Panc1 (cell line): ENCODE data around the gene TRERF1. TPM values are rescaled to one million over a fixed set of nuclear protein-coding genes. Genes with fewer than 3 reads are reported as not detected.

Experiments
- ATAC-seq: fragments of 200-7000 bp; cut with Tn5 transposase; 2 replicates; pipeline ENCODE4 v1.9.1; 2020; ENCODE audit warnings: mild to moderate bottlenecking, moderate library complexity
- BruUV-seq: library from RNA; stranded (reverse); fragments of 400-500 nt; replicated peaks from 2 replicates; lab custom pipeline; 2021; lab: Mats Ljungman, UMichigan
- CTCF ChIA-PET: fragments of 300-600 bp; sonication (Branson Sonifier 250); formaldehyde crosslinking; loops from one replicate; lab custom pipeline; 2022; ENCODE audit warnings: antibody characterized with exemption; lab: Charles Lee
- POLR2A ChIA-PET: fragments of 300-600 bp; sonication (Branson Sonifier 250); formaldehyde crosslinking; loops from one replicate; lab custom pipeline; 2022; ENCODE audit warnings: antibody characterized with exemption; lab: Charles Lee
- DNase-seq: peaks from one replicate; pipeline ENCODE4 v3.0.0-alpha.2; 2010; ENCODE audit warnings: low read depth, low spot score
- H3K27ac ChIP-seq: 2 replicates; pipeline ENCODE4 v1.5.1; 2011; ENCODE audit warnings: mild to moderate bottlenecking, low read length, inconsistent platforms
- H3K27me3 ChIP-seq: fragments of 200-500 bp; sonication (Bioruptor generic); 2 replicates; pipeline ENCODE4 v1.6.0; 2014; ENCODE audit warnings: low read length, inconsistent platforms; ENCODE audit not compliant: control insufficient read depth, insufficient read depth
- H3K36me3 ChIP-seq: fragments of 200-500 bp; sonication (Bioruptor generic); 2 replicates; pipeline ENCODE4 v1.5.1; 2014; ENCODE audit warnings: inconsistent platforms, mild to moderate bottlenecking, low read length, moderate library complexity; ENCODE audit not compliant: control insufficient read depth, insufficient read depth
- H3K4me1 ChIP-seq: 2 replicates; pipeline ENCODE4 v1.5.1; 2011; ENCODE audit warnings: inconsistent platforms, mild to moderate bottlenecking, low read length, moderate library complexity; ENCODE audit not compliant: control insufficient read depth, insufficient read depth
- H3K4me3 ChIP-seq, 2 experiments: 2 replicates each; pipeline ENCODE4 v1.5.1; 2011 to 2012; ENCODE audit warnings: low read depth in 2 of 2, low read length in 2 of 2, mild to moderate bottlenecking in 2 of 2, inconsistent platforms in 1 of 2, moderate library complexity in 1 of 2
- H3K9me3 ChIP-seq: fragments of 200-500 bp; sonication (Bioruptor generic); 2 replicates; pipeline ENCODE4 v1.5.1; 2014; ENCODE audit warnings: low read depth, mild to moderate bottlenecking, inconsistent platforms, low read length, moderate library complexity; ENCODE audit not compliant: control insufficient read depth, insufficient read depth
- POLR2AphosphoS5 ChIP-seq: IDR thresholded peaks from 2 replicates; pipeline ENCODE4 v1.6.1; 2012; ENCODE audit warnings: mild to moderate bottlenecking, low read depth, low read length, moderate library complexity
- REST ChIP-seq, 2 experiments: IDR thresholded peaks; 2 replicates each; pipeline ENCODE4 v1.6.1; 2011 to 2012; ENCODE audit warnings: low read depth in 2 of 2, control low read depth in 1 of 2, low read length in 1 of 2, mild to moderate bottlenecking in 1 of 2, moderate library complexity in 1 of 2; ENCODE audit not compliant: insufficient read depth in 1 of 2
- SIN3A ChIP-seq: IDR thresholded peaks from 2 replicates; pipeline ENCODE4 v1.6.1; 2012; ENCODE audit warnings: low read depth, mild to moderate bottlenecking, low read length, moderate library complexity, borderline replicate concordance; ENCODE audit not compliant: insufficient read depth
- TCF7L2 ChIP-seq: IDR thresholded peaks from 2 replicates; pipeline ENCODE4 v1.6.1; 2011; ENCODE audit warnings: mild to moderate bottlenecking, low read depth, low read length, inconsistent platforms
- in situ Hi-C: cut with HindIII; loops from 2 replicates; pipeline ENCODE4 v1.10.0; 2016; ENCODE audit warnings: low sequenced_read_pairs, low pct_unique_long_range_greater_than_20kb
- intact Hi-C: fragments of 100-400 bp; cut with micrococcal nuclease; formaldehyde crosslinking; loops from one replicate; pipeline ENCODE4 v1.10.0; 2022; ENCODE audit not compliant: unreplicated experiment
- total RNA-seq: library from RNA; stranded (reverse); gene quantifications from one replicate; pipeline ENCODE4 v1.2.1, GENCODE V29; 2021; ENCODE audit not compliant: unreplicated experiment
- TF ChIP-seq, protein P1 (sequence below): fragments of 450-650 bp; IDR thresholded peaks from 2 replicates; pipeline ENCODE4 v1.5.1; 2017; ENCODE audit warnings: mild to moderate bottlenecking

Gene TRERF1
- total RNA-seq, 1 experiment from 2014 or later: 30.6 TPM

DNA sequence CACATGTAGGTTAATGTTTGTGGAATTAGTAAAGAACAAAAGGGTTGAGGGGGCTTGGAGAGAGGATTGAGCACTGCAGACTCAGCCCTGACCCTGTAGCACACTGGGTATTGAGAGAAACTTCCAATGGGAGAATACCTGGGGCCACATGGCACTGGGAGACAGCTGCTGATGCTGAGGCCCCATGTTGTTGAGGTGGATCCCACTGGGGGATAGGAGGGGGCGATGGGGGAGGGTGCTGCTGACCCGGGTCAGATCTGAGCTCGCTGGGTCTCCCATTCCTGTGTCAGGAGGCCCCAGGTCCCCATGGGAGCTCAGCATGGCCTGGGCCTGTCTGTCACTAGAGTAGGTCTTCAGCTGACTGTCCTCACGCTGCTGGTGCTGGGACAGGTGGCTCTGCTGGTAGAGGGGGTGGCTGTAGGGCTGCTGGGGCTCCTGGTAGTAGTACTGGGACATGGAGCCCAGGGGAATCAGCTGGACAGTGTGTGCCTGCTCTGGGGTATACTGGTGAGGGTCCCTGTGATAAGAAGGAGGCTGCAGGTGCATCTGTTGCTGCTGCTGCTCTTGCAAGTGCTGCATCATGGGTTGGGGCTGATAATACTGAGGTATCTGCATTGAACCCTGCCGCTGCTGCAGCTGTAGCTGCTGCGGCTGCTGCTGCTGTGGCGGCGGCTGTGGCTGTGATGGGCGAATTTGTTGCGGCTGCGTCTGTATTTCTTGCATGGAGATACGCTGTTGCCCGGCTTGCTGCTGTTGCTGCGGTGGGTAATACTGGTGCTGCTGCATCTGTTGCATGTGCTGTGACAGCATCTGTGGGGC lies 183.5 kb downstream of the TRERF1 start:
- H3K4me1 ChIP-seq: no peaks in the 10 kb centered on the region
- in situ Hi-C loops (no loop called here), intact Hi-C loops (no loop called here)
- ChIA-PET POLR2A (no interaction called here), CTCF (interaction anchor here (0.5 kb wide), 1 partner anchor 9 kb away, joined by 6 read pairs; no protein-coding TSS in a partner anchor)
- H3K4me3 ChIP-seq: no peak overlapping the region
- no peaks in the 10 kb centered on the region; the same call in 1 of the 2 replicates for H3K36me3 ChIP-seq
- TF ChIP-seq, protein P1, sequence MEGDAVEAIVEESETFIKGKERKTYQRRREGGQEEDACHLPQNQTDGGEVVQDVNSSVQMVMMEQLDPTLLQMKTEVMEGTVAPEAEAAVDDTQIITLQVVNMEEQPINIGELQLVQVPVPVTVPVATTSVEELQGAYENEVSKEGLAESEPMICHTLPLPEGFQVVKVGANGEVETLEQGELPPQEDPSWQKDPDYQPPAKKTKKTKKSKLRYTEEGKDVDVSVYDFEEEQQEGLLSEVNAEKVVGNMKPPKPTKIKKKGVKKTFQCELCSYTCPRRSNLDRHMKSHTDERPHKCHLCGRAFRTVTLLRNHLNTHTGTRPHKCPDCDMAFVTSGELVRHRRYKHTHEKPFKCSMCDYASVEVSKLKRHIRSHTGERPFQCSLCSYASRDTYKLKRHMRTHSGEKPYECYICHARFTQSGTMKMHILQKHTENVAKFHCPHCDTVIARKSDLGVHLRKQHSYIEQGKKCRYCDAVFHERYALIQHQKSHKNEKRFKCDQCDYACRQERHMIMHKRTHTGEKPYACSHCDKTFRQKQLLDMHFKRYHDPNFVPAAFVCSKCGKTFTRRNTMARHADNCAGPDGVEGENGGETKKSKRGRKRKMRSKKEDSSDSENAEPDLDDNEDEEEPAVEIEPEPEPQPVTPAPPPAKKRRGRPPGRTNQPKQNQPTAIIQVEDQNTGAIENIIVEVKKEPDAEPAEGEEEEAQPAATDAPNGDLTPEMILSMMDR: no peak
- no peak for TF ChIP-seq POLR2AphosphoS5
- TF ChIP-seq REST (IDR thresholded peaks at IDR 0.05; ENCODE audit: insufficient read depth in 1 of 2, low read depth in 2 of 2, low read length in 1 of 2): no peak
- no peak for TF ChIP-seq TCF7L2
- no peak for TF ChIP-seq SIN3A
- H3K27me3 ChIP-seq: no peaks in the 10 kb centered on the region
- DNase-seq: no peak
- no peak overlapping the region for H3K27ac ChIP-seq
- ATAC-seq: no peak
- no TSS peak for BruUV-seq
- no peaks in the 10 kb centered on the region for H3K9me3 ChIP-seq

DNA sequence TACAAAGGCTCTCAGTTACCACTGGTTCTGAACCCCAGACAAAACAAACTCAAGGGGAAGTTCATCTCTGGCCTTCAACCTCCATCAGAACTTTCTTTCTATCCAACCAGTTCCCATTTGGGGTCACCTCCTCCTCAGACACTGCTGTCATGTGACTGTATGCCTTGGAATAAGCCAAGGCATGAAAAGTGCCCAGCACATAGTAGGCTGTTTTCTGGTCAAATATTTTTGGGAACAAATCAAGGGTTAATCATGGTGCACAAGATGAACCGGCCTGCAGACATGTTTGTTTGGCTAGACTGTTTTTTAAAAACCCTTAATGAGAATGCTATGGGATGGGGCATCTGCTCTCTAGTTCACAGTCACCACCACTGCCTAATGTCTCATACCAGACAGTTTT lies 185.2 kb downstream of the TRERF1 start:
- Histone ChIP-seq H3K36me3 (no peaks in the 10 kb centered on the region; the same call in 1 of the 2 replicates), H3K27ac (no peak overlapping the region), H3K27me3 (no peaks in the 10 kb centered on the region), H3K4me1 (0 out of 2 replicates have a peak, but pooled peaks cover 2% of the 10 kb centered on the region), H3K9me3 (no peaks in the 10 kb centered on the region), H3K4me3 (no peak overlapping the region)
- ChIA-PET CTCF (no interaction called here), POLR2A (no interaction called here)
- TF ChIP-seq SIN3A (no peak), POLR2AphosphoS5 (no peak), REST (IDR thresholded peaks at IDR 0.05; ENCODE audit: insufficient read depth in 1 of 2, low read depth in 2 of 2, low read length in 1 of 2) (no peak), TCF7L2 (no peak)
- TF ChIP-seq, protein P1: no peak
- in situ Hi-C loops: no loop called here
- DNase-seq (no peak), ATAC-seq (no peak)
- intact Hi-C loops: no loop called here
- BruUV-seq: no TSS peak
